Neutrophil (primary cell): ENCODE data around the gene CMTM7.

Source experiments
- H3K27ac ChIP-seq: fragments of 200-600 bp; sonication (generic); 2 replicates; pipeline ENCODE4 v1.5.1; 2016; ENCODE audit warnings: mild to moderate bottlenecking, moderate library complexity
- H3K27me3 ChIP-seq: fragments of 200-600 bp; sonication (generic); 2 replicates; pipeline ENCODE4 v1.6.0; 2016; ENCODE audit warnings: mild to moderate bottlenecking
- H3K36me3 ChIP-seq: fragments of 200-600 bp; sonication (generic); 2 replicates; pipeline ENCODE4 v1.5.1; 2017
- H3K4me1 ChIP-seq, 2 experiments: fragments of 200-600 bp in 1 of 2; sonication (generic) in 1 of 2; 1 replicate in 1 of 2; 2 replicates in 1 of 2; pipeline versions ENCODE4 v1.5.1 to v1.6.1; 2013 to 2016; ENCODE audit warnings: low read depth in 1 of 2, low read length in 1 of 2, mild to moderate bottlenecking in 1 of 2, moderate library complexity in 1 of 2; ENCODE audit not compliant: control insufficient read depth in 1 of 2, insufficient read depth in 1 of 2
- H3K4me3 ChIP-seq, 2 experiments: fragments of 200-600 bp in 1 of 2; sonication (generic) in 1 of 2; 1 replicate in 1 of 2; 2 replicates in 1 of 2; pipeline ENCODE4 v1.5.1; 2013 to 2016; ENCODE audit warnings: low read depth in 1 of 2, low read length in 1 of 2, mild to moderate bottlenecking in 1 of 2, moderate library complexity in 1 of 2
- H3K9me3 ChIP-seq: fragments of 200-600 bp; sonication (generic); 2 replicates; pipeline ENCODE4 v1.5.1; 2016
- TF ChIP-seq, protein P1 (sequence below): fragments of 200-600 bp; sonication (generic); IDR thresholded peaks from 2 replicates; pipeline ENCODE4 v1.5.1; 2016; ENCODE audit warnings: antibody characterized with exemption

The CMTM7 gene

GRCh38 chr3:32419742-32420125, 28.1 kb downstream of the CMTM7 start:
- Histone ChIP-seq H3K4me1 (peaks cover 66 to 69% of the 10 kb centered on the region in 2 experiments), H3K27me3 (no peaks in the 10 kb centered on the region), H3K36me3 (no peaks in the 10 kb centered on the region), H3K9me3 (no peaks in the 10 kb centered on the region), H3K27ac (peak overlapping the region; percentile 78), H3K4me3 (peak overlapping the region; percentile 15 to 35)
- TF ChIP-seq, protein P1, sequence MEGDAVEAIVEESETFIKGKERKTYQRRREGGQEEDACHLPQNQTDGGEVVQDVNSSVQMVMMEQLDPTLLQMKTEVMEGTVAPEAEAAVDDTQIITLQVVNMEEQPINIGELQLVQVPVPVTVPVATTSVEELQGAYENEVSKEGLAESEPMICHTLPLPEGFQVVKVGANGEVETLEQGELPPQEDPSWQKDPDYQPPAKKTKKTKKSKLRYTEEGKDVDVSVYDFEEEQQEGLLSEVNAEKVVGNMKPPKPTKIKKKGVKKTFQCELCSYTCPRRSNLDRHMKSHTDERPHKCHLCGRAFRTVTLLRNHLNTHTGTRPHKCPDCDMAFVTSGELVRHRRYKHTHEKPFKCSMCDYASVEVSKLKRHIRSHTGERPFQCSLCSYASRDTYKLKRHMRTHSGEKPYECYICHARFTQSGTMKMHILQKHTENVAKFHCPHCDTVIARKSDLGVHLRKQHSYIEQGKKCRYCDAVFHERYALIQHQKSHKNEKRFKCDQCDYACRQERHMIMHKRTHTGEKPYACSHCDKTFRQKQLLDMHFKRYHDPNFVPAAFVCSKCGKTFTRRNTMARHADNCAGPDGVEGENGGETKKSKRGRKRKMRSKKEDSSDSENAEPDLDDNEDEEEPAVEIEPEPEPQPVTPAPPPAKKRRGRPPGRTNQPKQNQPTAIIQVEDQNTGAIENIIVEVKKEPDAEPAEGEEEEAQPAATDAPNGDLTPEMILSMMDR = no peak

GRCh38 chr3:32420126-32421038, 28.7 kb downstream of the CMTM7 start:
- peak overlapping the region; percentile 15 to 35 for H3K4me3 ChIP-seq
- H3K36me3 ChIP-seq = no peaks in the 10 kb centered on the region
- H3K27ac ChIP-seq = peak overlapping the region; percentile 78
- H3K9me3 ChIP-seq = no peaks in the 10 kb centered on the region
- H3K27me3 ChIP-seq = no peaks in the 10 kb centered on the region
- TF ChIP-seq, protein P1 = no peak
- peaks cover 67 to 69% of the 10 kb centered on the region in 2 experiments for H3K4me1 ChIP-seq

DNA sequence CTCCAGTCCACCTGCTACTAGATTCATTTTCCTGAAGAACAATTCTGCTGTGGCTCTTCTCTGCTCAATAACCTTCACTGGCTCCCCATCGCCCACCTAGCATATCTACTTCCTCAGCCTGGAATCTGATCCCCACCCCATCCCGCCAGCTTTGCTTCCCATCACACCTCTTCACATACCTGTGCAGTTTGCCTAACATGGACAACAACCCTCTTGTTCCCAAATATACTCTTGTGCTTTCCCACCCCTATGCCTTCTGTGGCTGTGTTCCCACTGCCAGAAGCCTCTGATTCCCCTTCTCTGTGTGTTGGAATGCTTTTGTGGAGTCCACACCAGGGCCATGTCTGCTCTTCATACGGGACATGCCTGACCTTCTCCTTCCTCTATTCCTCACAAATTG, 29.5 kb downstream of the CMTM7 start:
- Histone ChIP-seq H3K27ac (peak overlapping the region; percentile 78), H3K9me3 (no peaks in the 10 kb centered on the region), H3K36me3 (no peaks in the 10 kb centered on the region), H3K4me3 (peak overlapping the region; percentile 15 to 35), H3K27me3 (no peaks in the 10 kb centered on the region), H3K4me1 (peaks cover 63 to 68% of the 10 kb centered on the region in 2 experiments)
- TF ChIP-seq, protein P1 = no peak

GRCh38 chr3:32421991-32422859, 30.6 kb downstream of the CMTM7 start:
- Histone ChIP-seq H3K9me3 (no peaks in the 10 kb centered on the region), H3K4me3 (peak overlapping the region; percentile 15 to 23), H3K4me1 (peaks cover 63 to 68% of the 10 kb centered on the region in 2 experiments), H3K27ac (peak overlapping the region; percentile 78), H3K27me3 (no peaks in the 10 kb centered on the region), H3K36me3 (no peaks in the 10 kb centered on the region)
- TF ChIP-seq, protein P1 = no peak

- H3K4me3 ChIP-seq = no peak overlapping the region
- H3K9me3 ChIP-seq = no peaks in the 10 kb centered on the region
- H3K36me3 ChIP-seq = no peaks in the 10 kb centered on the region
- H3K27me3 ChIP-seq = no peaks in the 10 kb centered on the region
- H3K4me1 ChIP-seq = peaks cover 67 to 75% of the 10 kb centered on the region in 2 experiments
- TF ChIP-seq, protein P1 = no peak
- H3K27ac ChIP-seq = peak overlapping the region; percentile 78
Measured at GRCh38 chr3:32422943-32423342, 31.3 kb downstream of the CMTM7 start.
